HepG2 (cell line): ENCODE data around the gene NUP214. TPM values are rescaled to one million over a fixed set of nuclear protein-coding genes. Genes with fewer than 3 reads are reported as not detected.

Experiments used
- ATRX ChIP-seq: sonication (generic); formaldehyde crosslinking; IDR thresholded peaks from 2 replicates; pipeline ENCODE4 v1.4.0; 2020; ENCODE audit warnings: missing genetic modification reagents, borderline replicate concordance
- BCL6 ChIP-seq: IDR thresholded peaks from 2 replicates; pipeline ENCODE4 v1.6.1; 2016; ENCODE audit warnings: missing genetic modification reagents, missing compliant biosample characterization
- CTCF ChIP-seq: sonication (generic); formaldehyde crosslinking; IDR thresholded peaks from 2 replicates; pipeline ENCODE4 v1.5.0; 2020; ENCODE audit warnings: mild to moderate bottlenecking, missing genetic modification reagents, moderate library complexity
- DDIT3 ChIP-seq: sonication (generic); formaldehyde crosslinking; IDR thresholded peaks from 2 replicates; pipeline ENCODE4 v1.4.0; 2020; ENCODE audit warnings: mild to moderate bottlenecking, missing genetic modification reagents
- FOXK1 ChIP-seq: sonication (generic); formaldehyde crosslinking; IDR thresholded peaks from 2 replicates; pipeline ENCODE4 v1.4.0; 2020; ENCODE audit warnings: low read depth, missing genetic modification reagents, borderline replicate concordance
- GABPB1 ChIP-seq: IDR thresholded peaks from 2 replicates; pipeline ENCODE4 v1.6.1; 2016; ENCODE audit warnings: mild to moderate bottlenecking, missing genetic modification reagents, moderate library complexity, missing compliant biosample characterization
- GZF1 ChIP-seq: sonication (generic); formaldehyde crosslinking; IDR thresholded peaks from 2 replicates; pipeline ENCODE4 v1.5.1; 2020; ENCODE audit warnings: mild to moderate bottlenecking, missing genetic modification reagents
- HOXA7 ChIP-seq: sonication (generic); formaldehyde crosslinking; IDR thresholded peaks from 2 replicates; pipeline ENCODE4 v1.8.1; 2022; ENCODE audit warnings: mild to moderate bottlenecking, missing genetic modification reagents, moderate library complexity
- KDM1A ChIP-seq: IDR thresholded peaks from 2 replicates; pipeline ENCODE4 v1.6.1; 2016; ENCODE audit warnings: missing compliant biosample characterization
- NKX3-1 ChIP-seq: sonication (generic); formaldehyde crosslinking; IDR thresholded peaks from 2 replicates; pipeline ENCODE4 v1.5.0; 2020; ENCODE audit warnings: missing genetic modification reagents
- PCBP1 ChIP-seq: fragments of 200-400 bp; formaldehyde crosslinking; IDR thresholded peaks from 2 replicates; pipeline ENCODE4 v1.6.1; 2017; ENCODE audit warnings: mild to moderate bottlenecking, low read depth, low read length, borderline replicate concordance
- REPIN1 ChIP-seq: sonication (generic); formaldehyde crosslinking; IDR thresholded peaks from 2 replicates; pipeline ENCODE4 v1.8.0; 2022; ENCODE audit warnings: missing genetic modification reagents, low read depth, mild to moderate bottlenecking, borderline replicate concordance
- SALL1 ChIP-seq: sonication (generic); formaldehyde crosslinking; IDR thresholded peaks from 2 replicates; pipeline ENCODE4 v1.8.0; 2022; ENCODE audit warnings: mild to moderate bottlenecking, missing genetic modification reagents
- SAP130 ChIP-seq: IDR thresholded peaks from 2 replicates; pipeline ENCODE4 v1.6.1; 2016; ENCODE audit warnings: low read depth
- SATB2 ChIP-seq: sonication (generic); formaldehyde crosslinking; IDR thresholded peaks from 2 replicates; pipeline ENCODE4 v1.5.0; 2020; ENCODE audit warnings: missing genetic modification reagents
- SMC3 ChIP-seq: IDR thresholded peaks from 2 replicates; pipeline ENCODE4 v1.6.1; 2011; ENCODE audit warnings: low read length, improper control_type of control experiment
- SP140L ChIP-seq: sonication (generic); formaldehyde crosslinking; IDR thresholded peaks from 2 replicates; pipeline ENCODE4 v1.4.0; 2020; ENCODE audit warnings: missing genetic modification reagents, borderline replicate concordance
- YY1 ChIP-seq: IDR thresholded peaks from 2 replicates; pipeline ENCODE4 v1.6.1; 2011; ENCODE audit warnings: low read length, low read depth, moderate library complexity, mild to moderate bottlenecking; ENCODE audit not compliant: insufficient read depth, insufficient replicate concordance
- ZBTB4 ChIP-seq: sonication (generic); formaldehyde crosslinking; IDR thresholded peaks from 2 replicates; pipeline ENCODE4 v1.4.0; 2020; ENCODE audit warnings: missing genetic modification reagents, mild to moderate bottlenecking, borderline replicate concordance
- ZMYM4 ChIP-seq: sonication (generic); formaldehyde crosslinking; IDR thresholded peaks from 2 replicates; pipeline ENCODE4 v1.8.1; 2023; ENCODE audit warnings: mild to moderate bottlenecking, missing genetic modification reagents
- ZNF121 ChIP-seq: sonication (generic); formaldehyde crosslinking; IDR thresholded peaks from 2 replicates; pipeline ENCODE4 v1.5.0; 2020; ENCODE audit warnings: mild to moderate bottlenecking, missing genetic modification reagents
- ZNF18 ChIP-seq: sonication (generic); formaldehyde crosslinking; IDR thresholded peaks from 2 replicates; pipeline ENCODE4 v1.8.0; 2022; ENCODE audit warnings: mild to moderate bottlenecking, missing genetic modification reagents; ENCODE audit not compliant: insufficient replicate concordance
- ZNF224 ChIP-seq: sonication (generic); formaldehyde crosslinking; IDR thresholded peaks from 2 replicates; pipeline ENCODE4 v1.5.0; 2020; ENCODE audit warnings: mild to moderate bottlenecking, missing genetic modification reagents
- ZNF430 ChIP-seq: sonication (generic); formaldehyde crosslinking; IDR thresholded peaks from 2 replicates; pipeline ENCODE4 v1.9.0; 2021; ENCODE audit warnings: mild to moderate bottlenecking, missing genetic modification reagents
- ZNF501 ChIP-seq: sonication (generic); formaldehyde crosslinking; IDR thresholded peaks from 2 replicates; pipeline ENCODE4 v1.5.1; 2020; ENCODE audit warnings: mild to moderate bottlenecking, moderate library complexity, missing genetic modification reagents
- ZNF777 ChIP-seq: sonication (generic); formaldehyde crosslinking; IDR thresholded peaks from 2 replicates; pipeline ENCODE4 v1.4.0; 2020; ENCODE audit warnings: missing genetic modification reagents
- polyA plus RNA-seq, 8 experiments: library from polyadenylated mRNA; depleted of rRNA in 3 of 8; stranded (reverse) in 7 of 8; unstranded in 1 of 8; fragments of >200 nt; fragmentation: Illumina TruSeq in 4 of 8; extraction: Trizol in 4 of 8; gene quantifications; 2 replicates each; pipeline versions ENCODE4 v1.2.1 to v1.2.3, GENCODE V29; 2011 to 2016; ENCODE audit warnings: low read depth in 4 of 8, missing spikeins in 1 of 8, mixed read lengths in 1 of 8; ENCODE audit not compliant: insufficient read depth in 1 of 8
- total RNA-seq, 5 experiments: library from RNA; depleted of rRNA; stranded (reverse); fragments of >200 nt; fragmentation: Illumina TruSeq; extraction: Trizol; gene quantifications; 2 replicates each; pipeline ENCODE4 v1.2.3, GENCODE V29; 2016; ENCODE audit warnings: low read depth in 1 of 5

Gene NUP214
- total and polyA plus RNA-seq, 2 of the 13 experiments (the other 11 are each of a cell fraction or from before 2014, with no cell fraction given): 8.4 to 16.0 TPM

GRCh38 chr9:131178382-131178781 lies 53.0 kb downstream of the NUP214 start (continued):
- TF ChIP-seq YY1 (peak; percentile 24), SMC3 (peak; percentile 84), SAP130 (CRISPR knock-in tag) (0 out of 2 replicates have a peak, but pooled peaks have one; percentile 21), SP140L (CRISPR knock-in tag) (no peak), ZBTB4 (peak; percentile 76; the same call in 1 of the 2 replicates), HOXA7 (CRISPR knock-in tag) (no peak), PCBP1 (no peak), ZMYM4 (CRISPR knock-in tag) (no peak), GZF1 (no peak), DDIT3 (CRISPR knock-in tag) (no peak), KDM1A (no peak), ZNF18 (CRISPR knock-in tag) (no peak), FOXK1 (CRISPR knock-in tag) (no peak), NKX3-1 (CRISPR knock-in tag) (no peak), SATB2 (CRISPR knock-in tag) (no peak), ZNF430 (CRISPR knock-in tag) (no peak), SALL1 (peak; percentile 25; the same call in 1 of the 2 replicates), REPIN1 (no peak), ATRX (no peak), BCL6 (CRISPR knock-in tag) (no peak), ZNF224 (CRISPR knock-in tag) (no peak), GABPB1 (no peak), ZNF121 (CRISPR knock-in tag) (no peak), ZNF501 (CRISPR knock-in tag) (0 out of 2 replicates have a peak, but pooled peaks have one; percentile 31), ZNF777 (CRISPR knock-in tag) (no peak), CTCF (CRISPR knock-in tag) (peak; percentile 91)
